Ovary (tissue), 3 donors: Measurements from ENCODE around the gene DRD3.

Experiments used
- POLR2A ChIP-seq: fragments of 450-650 bp; IDR thresholded peaks from one replicate; pipeline ENCODE4 v1.6.1; 2017; ENCODE audit warnings: antibody characterized with exemption, mild to moderate bottlenecking, moderate library complexity
- TF ChIP-seq, protein P1 (sequence below), 3 donors: fragments of 450-650 bp in 2 of 3; fragments of 200-600 bp in 1 of 3; IDR thresholded peaks; one replicate each; pipeline versions ENCODE4 v1.5.1 to v1.8.0; 2016 to 2022; ENCODE audit warnings: antibody characterized with exemption in 3 of 3, mild to moderate bottlenecking in 1 of 3
- donor health status: DM: no; HTN: no; CAD: no.

DNA sequence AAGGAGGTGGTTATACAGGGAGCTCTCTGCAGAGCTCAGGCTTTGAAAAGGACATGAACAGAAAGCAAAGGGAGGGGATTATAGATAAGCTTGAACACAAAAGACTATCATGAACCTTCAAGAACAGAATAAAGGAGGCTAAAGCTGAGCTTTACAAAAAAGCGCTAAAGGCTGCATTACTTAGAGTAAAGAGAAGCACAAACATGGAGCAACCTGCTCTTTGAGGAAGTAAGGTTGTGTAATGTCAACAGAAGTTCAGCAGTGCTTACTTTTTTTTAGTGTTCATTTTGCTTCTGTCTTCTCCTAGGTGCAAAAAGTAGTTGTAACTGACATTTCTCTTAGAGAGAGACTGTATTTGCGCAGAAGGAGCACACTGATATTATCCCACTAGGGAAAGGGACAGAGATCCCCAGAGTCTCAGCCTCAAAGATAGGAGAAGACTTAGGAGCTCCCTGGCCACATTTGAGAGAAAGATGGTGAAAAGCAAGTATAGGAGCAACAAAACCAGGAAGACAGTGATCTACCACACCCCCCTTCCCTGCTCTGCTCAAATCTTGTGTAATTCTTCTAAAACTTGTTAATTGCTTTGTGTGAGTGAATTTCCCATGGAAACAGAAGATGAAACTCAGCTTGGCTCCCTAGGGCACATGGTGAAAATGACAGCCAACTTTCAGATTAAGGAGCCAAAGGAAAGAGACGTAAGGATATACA is 67.6 kb downstream of the DRD3 start:
- TF ChIP-seq, protein P1, sequence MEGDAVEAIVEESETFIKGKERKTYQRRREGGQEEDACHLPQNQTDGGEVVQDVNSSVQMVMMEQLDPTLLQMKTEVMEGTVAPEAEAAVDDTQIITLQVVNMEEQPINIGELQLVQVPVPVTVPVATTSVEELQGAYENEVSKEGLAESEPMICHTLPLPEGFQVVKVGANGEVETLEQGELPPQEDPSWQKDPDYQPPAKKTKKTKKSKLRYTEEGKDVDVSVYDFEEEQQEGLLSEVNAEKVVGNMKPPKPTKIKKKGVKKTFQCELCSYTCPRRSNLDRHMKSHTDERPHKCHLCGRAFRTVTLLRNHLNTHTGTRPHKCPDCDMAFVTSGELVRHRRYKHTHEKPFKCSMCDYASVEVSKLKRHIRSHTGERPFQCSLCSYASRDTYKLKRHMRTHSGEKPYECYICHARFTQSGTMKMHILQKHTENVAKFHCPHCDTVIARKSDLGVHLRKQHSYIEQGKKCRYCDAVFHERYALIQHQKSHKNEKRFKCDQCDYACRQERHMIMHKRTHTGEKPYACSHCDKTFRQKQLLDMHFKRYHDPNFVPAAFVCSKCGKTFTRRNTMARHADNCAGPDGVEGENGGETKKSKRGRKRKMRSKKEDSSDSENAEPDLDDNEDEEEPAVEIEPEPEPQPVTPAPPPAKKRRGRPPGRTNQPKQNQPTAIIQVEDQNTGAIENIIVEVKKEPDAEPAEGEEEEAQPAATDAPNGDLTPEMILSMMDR (IDR thresholded peaks at IDR 0.05), result no peak
- TF ChIP-seq POLR2A, result no peak
